ENCODE measurements around the gene TMEM245.

The TMEM245 gene

GRCh38 chr9:109101810-109102209 lies 17.9 kb downstream of the TMEM245 start:
- no peak for DNase-seq (ENCODE audit: low read depth, low spot score)

- DNase-seq (ENCODE audit: low read depth, low spot score) = no peak
These were observed 18.5 kb downstream of the TMEM245 start for GRCh38 chr9:109101202-109101595.

GRCh38 chr9:109100543-109101201 lies 19.1 kb downstream of the TMEM245 start:
- DNase-seq (ENCODE audit: low read depth, low spot score) = no peak

- no peak for DNase-seq (ENCODE audit: low read depth, low spot score)
These were observed 20.8 kb downstream of the TMEM245 start for GRCh38 chr9:109098960-109099308.

GRCh38 chr9:109098171-109098959 lies 21.4 kb downstream of the TMEM245 start:
- DNase-seq (ENCODE audit: low read depth, low spot score) = peak; percentile 80

GRCh38 chr9:109097146-109097545 lies 22.6 kb downstream of the TMEM245 start:
- no peak for DNase-seq (ENCODE audit: low read depth, low spot score)

- no peak for DNase-seq (ENCODE audit: low read depth, low spot score)
These were observed 24.4 kb downstream of the TMEM245 start for GRCh38 chr9:109095321-109095720.

- DNase-seq (ENCODE audit: low read depth, low spot score) = no peak
These were observed 25.5 kb downstream of the TMEM245 start for GRCh38 chr9:109094268-109094667.

- DNase-seq (ENCODE audit: low read depth, low spot score) = no peak
These were observed 27.2 kb downstream of the TMEM245 start for GRCh38 chr9:109092587-109092986.

GRCh38 chr9:109092051-109092580 lies 27.6 kb downstream of the TMEM245 start:
- DNase-seq (ENCODE audit: low read depth, low spot score) = no peak

GRCh38 chr9:109088221-109088620 lies 31.5 kb downstream of the TMEM245 start:
- no peak for DNase-seq (ENCODE audit: low read depth, low spot score)

- DNase-seq (ENCODE audit: low read depth, low spot score) = no peak
These were observed 32.0 kb downstream of the TMEM245 start for GRCh38 chr9:109087795-109088194.

- DNase-seq (ENCODE audit: low read depth, low spot score) = no peak
These were observed 33.5 kb downstream of the TMEM245 start for GRCh38 chr9:109086221-109086620.

- no peak for DNase-seq (ENCODE audit: low read depth, low spot score)
These were observed 34.2 kb downstream of the TMEM245 start for GRCh38 chr9:109085510-109085909.

- DNase-seq (ENCODE audit: low read depth, low spot score) = no peak
These were observed 35.8 kb downstream of the TMEM245 start for GRCh38 chr9:109083813-109084405.

- DNase-seq (ENCODE audit: low read depth, low spot score) = no peak
These were observed 36.6 kb downstream of the TMEM245 start for GRCh38 chr9:109083141-109083540.

GRCh38 chr9:109082091-109082620 lies 37.6 kb downstream of the TMEM245 start:
- DNase-seq (ENCODE audit: low read depth, low spot score) = no peak

- DNase-seq (ENCODE audit: low read depth, low spot score) = no peak
These were observed 45.4 kb downstream of the TMEM245 start for GRCh38 chr9:109074236-109074889.

- DNase-seq (ENCODE audit: low read depth, low spot score) = no peak
These were observed 46.8 kb downstream of the TMEM245 start for GRCh38 chr9:109072821-109073435.

- DNase-seq (ENCODE audit: low read depth, low spot score) = no peak
These were observed 47.5 kb downstream of the TMEM245 start for GRCh38 chr9:109072133-109072692.

- DNase-seq (ENCODE audit: low read depth, low spot score) = no peak
These were observed 51.0 kb downstream of the TMEM245 start for GRCh38 chr9:109068764-109069163.

All from brain pericyte (primary cell).